ENCODE results near the gene FFAR4. TPM values are rescaled to one million over a fixed set of nuclear protein-coding genes. Genes with fewer than 3 reads are reported as not detected.

The FFAR4 gene
- total RNA-seq, 2 donors from 2014 or later: 1.3 TPM; not detected in 1

- H3K4me1 ChIP-seq (ENCODE audit: control insufficient read depth in 1 of 2, low read depth in 2 of 2): peaks cover 7 to 20% of the 10 kb centered on the region in 2 donors
- H3K9me3 ChIP-seq: no peaks in the 10 kb centered on the region
- ATAC-seq (ENCODE audit: insufficient number of reproducible peaks, low FRiP score, low read depth) (no peak), DNase-seq (ENCODE audit: low spot score) (no peak)
- no peaks in the 10 kb centered on the region for H3K36me3 ChIP-seq
- peaks cover 7% of the 10 kb centered on the region for H3K27me3 ChIP-seq (replicated peaks; ENCODE audit: insufficient read depth)
- no peak overlapping the region for H3K27ac ChIP-seq
- no peak for TF ChIP-seq CTCF (IDR thresholded peaks at IDR 0.05)
- H3K4me3 ChIP-seq: no peak overlapping the region
Measured at GRCh38 chr10:93565446-93565845, 1.0 kb upstream of the FFAR4 start.

GRCh38 chr10:93567277-93568104, 1.0 kb downstream of the FFAR4 start:
- Histone ChIP-seq H3K9me3 (no peaks in the 10 kb centered on the region), H3K36me3 (no peaks in the 10 kb centered on the region), H3K4me3 (peak overlapping the region; percentile 66), H3K27ac (no peak overlapping the region), H3K27me3 (replicated peaks; ENCODE audit: insufficient read depth) (peaks cover 7% of the 10 kb centered on the region), H3K4me1 (ENCODE audit: control insufficient read depth in 1 of 2, low read depth in 2 of 2) (peaks cover 7 to 20% of the 10 kb centered on the region in 2 donors)
- ATAC-seq (ENCODE audit: insufficient number of reproducible peaks, low FRiP score, low read depth) (no peak), DNase-seq (ENCODE audit: low spot score) (no peak)
- TF ChIP-seq CTCF (IDR thresholded peaks at IDR 0.05): no peak

GRCh38 chr10:93568105-93568390, 1.6 kb downstream of the FFAR4 start:
- no peaks in the 10 kb centered on the region for H3K36me3 ChIP-seq
- H3K4me3 ChIP-seq: peak overlapping the region; percentile 66
- no peaks in the 10 kb centered on the region for H3K9me3 ChIP-seq
- peaks cover 7% of the 10 kb centered on the region for H3K27me3 ChIP-seq (replicated peaks; ENCODE audit: insufficient read depth)
- no peak for DNase-seq (ENCODE audit: low spot score)
- peaks cover 7 to 20% of the 10 kb centered on the region in 2 donors for H3K4me1 ChIP-seq (ENCODE audit: control insufficient read depth in 1 of 2, low read depth in 2 of 2)
- no peak for TF ChIP-seq CTCF (IDR thresholded peaks at IDR 0.05)
- no peak for ATAC-seq (ENCODE audit: insufficient number of reproducible peaks, low FRiP score, low read depth)
- no peak overlapping the region for H3K27ac ChIP-seq

GRCh38 chr10:93570383-93570782, 3.9 kb downstream of the FFAR4 start:
- ATAC-seq (ENCODE audit: insufficient number of reproducible peaks, low FRiP score, low read depth): no peak
- H3K4me3 ChIP-seq: no peak overlapping the region
- no peaks in the 10 kb centered on the region for H3K36me3 ChIP-seq
- H3K27ac ChIP-seq: no peak overlapping the region
- TF ChIP-seq CTCF (IDR thresholded peaks at IDR 0.05): no peak
- peaks cover 7 to 20% of the 10 kb centered on the region in 2 donors for H3K4me1 ChIP-seq (ENCODE audit: control insufficient read depth in 1 of 2, low read depth in 2 of 2)
- H3K27me3 ChIP-seq (replicated peaks; ENCODE audit: insufficient read depth): peaks cover 7% of the 10 kb centered on the region
- H3K9me3 ChIP-seq: no peaks in the 10 kb centered on the region
- no peak for DNase-seq (ENCODE audit: low spot score)

GRCh38 chr10:93572606-93573005, 6.1 kb downstream of the FFAR4 start:
- Histone ChIP-seq H3K36me3 (no peaks in the 10 kb centered on the region), H3K4me1 (ENCODE audit: control insufficient read depth in 1 of 2, low read depth in 2 of 2) (peaks cover 0 to 4% of the 10 kb centered on the region in 2 donors), H3K4me3 (no peak overlapping the region), H3K9me3 (no peaks in the 10 kb centered on the region), H3K27ac (no peak overlapping the region), H3K27me3 (replicated peaks; ENCODE audit: insufficient read depth) (peaks cover 7% of the 10 kb centered on the region)
- no peak for TF ChIP-seq CTCF (IDR thresholded peaks at IDR 0.05)
- DNase-seq (ENCODE audit: low spot score) (no peak), ATAC-seq (ENCODE audit: insufficient number of reproducible peaks, low FRiP score, low read depth) (no peak)
